Ishikawa (cell line): Measurements from ENCODE around the gene AIF1L.

ENCODE experiments used
- MAX ChIP-seq: IDR thresholded peaks from 2 replicates; pipeline ENCODE4 v1.6.1; 2012
- REST ChIP-seq: IDR thresholded peaks from 2 replicates; pipeline ENCODE4 v1.6.1; 2012; ENCODE audit warnings: low read depth, mild to moderate bottlenecking
- YY1 ChIP-seq: IDR thresholded peaks from 2 replicates; pipeline ENCODE4 v1.6.1; 2012; ENCODE audit warnings: low read depth

- TF ChIP-seq YY1 (no peak), MAX (no peak), REST (no peak)
Measured at GRCh38 chr9:131092548-131093440, 3.5 kb upstream of the AIF1L start.
